Calu3 (cell line): ENCODE results near the gene GDF7. TPM values are rescaled to one million over a fixed set of nuclear protein-coding genes. Genes with fewer than 3 reads are reported as not detected.

Source experiments
- BruUV-seq: library from RNA; stranded (reverse); fragments of 400-500 nt; replicated peaks from 2 replicates; lab custom pipeline; 2021; lab: Mats Ljungman, UMichigan
- CTCF ChIA-PET: fragments of 300-600 bp; sonication (Branson Sonifier 250); formaldehyde crosslinking; loops from one replicate; lab custom pipeline; 2022; ENCODE audit warnings: antibody characterized with exemption; lab: Charles Lee
- DNase-seq: peaks from one replicate; pipeline ENCODE4 v3.0.0; 2022
- H3K27ac Mint-ChIP-seq: one replicate; pipeline ENCODE4 v1.8.0; 2022; ENCODE audit warnings: mixed read lengths; ENCODE audit not compliant: unreplicated experiment
- H3K27me3 Mint-ChIP-seq: one replicate; pipeline ENCODE4 v1.8.0; 2022; ENCODE audit warnings: mixed read lengths; ENCODE audit not compliant: unreplicated experiment
- H3K36me3 Mint-ChIP-seq: one replicate; pipeline ENCODE4 v1.8.0; 2022; ENCODE audit warnings: mild to moderate bottlenecking, moderate library complexity, mixed read lengths; ENCODE audit not compliant: insufficient read depth, unreplicated experiment
- H3K4me1 Mint-ChIP-seq: one replicate; pipeline ENCODE4 v1.8.0; 2022; ENCODE audit warnings: mild to moderate bottlenecking, low read depth, mixed read lengths; ENCODE audit not compliant: unreplicated experiment
- H3K4me3 Mint-ChIP-seq: one replicate; pipeline ENCODE4 v1.8.0; 2022; ENCODE audit warnings: mild to moderate bottlenecking, low read depth, moderate library complexity, mixed read lengths; ENCODE audit not compliant: unreplicated experiment
- H3K9me3 Mint-ChIP-seq: one replicate; pipeline ENCODE4 v1.8.0; 2022; ENCODE audit warnings: low read depth, mixed read lengths; ENCODE audit not compliant: unreplicated experiment
- CTCF ChIP-seq: fragments of 200-600 bp; IDR thresholded peaks from one replicate; pipeline ENCODE4 v1.8.0; 2022; ENCODE audit warnings: antibody characterized with exemption; ENCODE audit not compliant: unreplicated experiment
- intact Hi-C: fragments of 100-400 bp; cut with micrococcal nuclease; formaldehyde crosslinking; loops from one replicate; pipeline ENCODE4 v1.10.0; 2022; ENCODE audit not compliant: unreplicated experiment
- total RNA-seq: library from RNA; stranded (reverse); gene quantifications from 2 replicates; pipeline ENCODE4 v1.2.3, GENCODE V29; 2022

The GDF7 gene
- total RNA-seq, 1 experiment from 2014 or later = not detected

DNA sequence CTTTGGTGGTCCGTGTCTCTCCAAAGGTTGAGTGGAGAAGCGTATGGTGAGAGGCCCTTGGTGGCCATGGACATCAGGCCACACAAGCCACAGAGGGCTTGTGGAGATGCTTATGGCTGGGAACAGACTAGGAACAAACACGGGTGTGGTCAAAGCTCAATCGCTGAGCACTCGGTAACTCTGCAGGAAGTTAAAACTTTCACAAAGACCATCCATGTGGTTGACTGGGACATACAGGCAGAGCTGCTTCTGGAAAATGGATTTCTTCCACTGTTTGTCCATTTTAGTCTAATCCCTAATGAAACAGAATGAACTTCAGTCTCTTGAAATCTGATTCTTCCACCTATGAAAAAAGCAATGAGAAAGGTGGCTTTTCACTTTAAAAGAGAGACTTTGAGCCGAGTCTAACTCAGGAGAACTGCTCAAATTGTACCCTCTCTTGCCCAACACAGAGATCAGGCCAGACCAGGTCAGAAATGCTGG is 17.7 kb downstream of the GDF7 start:
- intact Hi-C loops = loop anchor here (5.0 kb wide), 1 partner anchor 73 kb away; no protein-coding TSS in a partner anchor
- Mint-ChIP-seq H3K4me1 (no peaks in the 10 kb centered on the region), H3K27me3 (no peaks in the 10 kb centered on the region), H3K9me3 (no peaks in the 10 kb centered on the region), H3K36me3 (no peaks in the 10 kb centered on the region), H3K4me3 (no peak overlapping the region), H3K27ac (no peak overlapping the region)
- no peak for TF ChIP-seq CTCF
- CTCF ChIA-PET = no interaction called here
- no TSS peak for BruUV-seq
- no peak for DNase-seq

GRCh38 chr2:20687260-20687832 is 20.4 kb downstream of the GDF7 start:
- TF ChIP-seq CTCF = no peak
- no peaks in the 10 kb centered on the region for H3K27me3 Mint-ChIP-seq
- H3K4me1 Mint-ChIP-seq = no peaks in the 10 kb centered on the region
- no peaks in the 10 kb centered on the region for H3K9me3 Mint-ChIP-seq
- no peak overlapping the region for H3K27ac Mint-ChIP-seq
- no TSS peak for BruUV-seq
- intact Hi-C loops = no loop called here
- CTCF ChIA-PET = no interaction called here
- no peak for DNase-seq
- H3K36me3 Mint-ChIP-seq = no peaks in the 10 kb centered on the region
- H3K4me3 Mint-ChIP-seq = no peak overlapping the region

DNA sequence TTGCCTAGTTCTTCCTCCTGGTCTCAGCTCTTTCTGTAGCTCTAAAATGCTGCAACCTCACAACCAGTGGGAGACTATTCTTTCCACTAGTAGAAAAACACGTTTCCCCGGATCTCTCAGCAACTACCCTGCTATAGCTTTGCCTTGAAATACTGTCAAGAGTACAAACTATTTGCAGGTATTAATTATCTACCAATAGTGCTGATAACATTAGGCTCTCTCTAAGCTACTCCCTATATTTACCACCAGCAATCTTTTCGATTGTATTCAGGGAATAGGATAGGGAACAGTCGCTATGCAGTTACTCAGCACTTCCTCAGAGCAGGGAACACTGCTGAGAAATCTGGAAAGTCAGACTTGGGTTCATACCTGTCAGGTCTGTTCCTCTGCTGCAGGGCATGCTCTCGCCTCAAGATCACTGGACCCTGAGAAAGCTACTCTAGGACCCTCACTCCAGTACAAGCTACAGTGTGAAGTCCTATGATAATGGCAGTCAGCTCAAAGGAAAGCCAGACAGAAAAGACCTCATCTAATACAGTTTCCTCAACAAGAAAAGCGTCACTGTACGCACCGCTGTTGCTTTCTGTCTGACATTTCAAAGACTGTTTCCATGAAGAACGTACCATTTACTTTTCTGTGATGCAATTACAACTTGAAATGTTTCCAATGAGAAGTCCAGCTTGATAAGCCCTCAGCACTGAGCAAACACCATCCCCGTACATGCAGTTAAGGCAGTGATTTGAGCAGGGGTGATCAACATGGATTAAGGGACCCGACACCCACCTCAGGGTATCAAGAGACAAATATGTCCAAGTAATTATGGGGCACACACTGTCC is 22.7 kb downstream of the GDF7 start:
- no peaks in the 10 kb centered on the region for H3K4me1 Mint-ChIP-seq
- CTCF ChIA-PET = no interaction called here
- TF ChIP-seq CTCF = no peak
- intact Hi-C loops = no loop called here
- no peak overlapping the region for H3K27ac Mint-ChIP-seq
- no TSS peak for BruUV-seq
- no peak overlapping the region for H3K4me3 Mint-ChIP-seq
- H3K36me3 Mint-ChIP-seq = no peaks in the 10 kb centered on the region
- DNase-seq = no peak
- H3K27me3 Mint-ChIP-seq = no peaks in the 10 kb centered on the region
- no peaks in the 10 kb centered on the region for H3K9me3 Mint-ChIP-seq

GRCh38 chr2:20691076-20691734 is 24.3 kb downstream of the GDF7 start:
- H3K27ac Mint-ChIP-seq = no peak overlapping the region
- intact Hi-C loops = no loop called here
- no peak for DNase-seq
- H3K27me3 Mint-ChIP-seq = no peaks in the 10 kb centered on the region
- H3K36me3 Mint-ChIP-seq = no peaks in the 10 kb centered on the region
- no peaks in the 10 kb centered on the region for H3K4me1 Mint-ChIP-seq
- no peak for TF ChIP-seq CTCF
- no TSS peak for BruUV-seq
- H3K9me3 Mint-ChIP-seq = no peaks in the 10 kb centered on the region
- H3K4me3 Mint-ChIP-seq = no peak overlapping the region
- CTCF ChIA-PET = no interaction called here
